ENCODE results near the gene CCNF.
A peak's percentile ranks its signal among the peaks of the same experiment; 100 is the strongest.

CCNF gene

GRCh38 chr16:2487903-2488531, 58.8 kb downstream of the CCNF start:
- DNase-seq: no peak

GRCh38 chr16:2489581-2489980, 60.3 kb downstream of the CCNF start:
- no peak for DNase-seq

GRCh38 chr16:2490190-2491105, 61.2 kb downstream of the CCNF start:
- DNase-seq: no peak

GRCh38 chr16:2492292-2492691, 63.0 kb downstream of the CCNF start:
- no peak for DNase-seq

GRCh38 chr16:2493605-2494004, 64.4 kb downstream of the CCNF start:
- no peak for DNase-seq

GRCh38 chr16:2494616-2495015, 65.4 kb downstream of the CCNF start:
- no peak for DNase-seq

GRCh38 chr16:2495041-2495440, 65.8 kb downstream of the CCNF start:
- DNase-seq: no peak

GRCh38 chr16:2496223-2497115, 67.2 kb downstream of the CCNF start:
- DNase-seq: no peak

- peak in 1 of 2 experiments; percentile 23 for DNase-seq
Measured at GRCh38 chr16:2497116-2497630, 67.9 kb downstream of the CCNF start.

GRCh38 chr16:2497695-2498484, 68.6 kb downstream of the CCNF start:
- no peak for DNase-seq

GRCh38 chr16:2498531-2499253, 69.4 kb downstream of the CCNF start:
- DNase-seq: peak; percentile 62 to 87

GRCh38 chr16:2499454-2499853, 70.2 kb downstream of the CCNF start:
- no peak for DNase-seq

- DNase-seq: no peak
Measured at GRCh38 chr16:2499890-2500429, 70.7 kb downstream of the CCNF start.

GRCh38 chr16:2500430-2500917, 71.2 kb downstream of the CCNF start:
- no peak for DNase-seq

- DNase-seq: peak; percentile 51 to 84
Measured at GRCh38 chr16:2500918-2501750, 71.9 kb downstream of the CCNF start.

GRCh38 chr16:2501946-2502895, 73.0 kb downstream of the CCNF start:
- no peak for DNase-seq

GRCh38 chr16:2505695-2506094, 76.4 kb downstream of the CCNF start:
- DNase-seq: no peak

GRCh38 chr16:2507052-2507659, 77.9 kb downstream of the CCNF start:
- DNase-seq: no peak

Measured in NCI-H446 (cell line).